SU-DHL-6 (cell line): Measurements from ENCODE around the gene FAM124B.

Experiments used
- H2AFZ ChIP-seq: fragments of 200-600 bp; sonication (generic); 2 replicates; pipeline ENCODE4 v1.6.1; 2014; ENCODE audit warnings: low read depth, mild to moderate bottlenecking, moderate library complexity, mixed read lengths, antibody characterized with exemption, low read length; ENCODE audit not compliant: severe bottlenecking
- H3F3A ChIP-seq: fragments of 200-600 bp; shearing (Covaris generic); 2 replicates; pipeline ENCODE4 v1.6.0; 2016; ENCODE audit warnings: antibody characterized with exemption, mild to moderate bottlenecking; ENCODE audit not compliant: insufficient read depth
- H3K27ac ChIP-seq: fragments of 200-600 bp; sonication (generic); 2 replicates; pipeline ENCODE4 v1.5.1; 2016; ENCODE audit warnings: low read depth, mild to moderate bottlenecking, low read length, moderate library complexity, mixed read lengths
- H3K27me3 ChIP-seq: fragments of 200-600 bp; sonication (generic), shearing (Covaris generic); 2 replicates; pipeline ENCODE4 v1.6.0; 2014; ENCODE audit warnings: mild to moderate bottlenecking, low read length
- H3K36me3 ChIP-seq: fragments of 200-600 bp; sonication (generic); 2 replicates; pipeline ENCODE4 v1.6.1; 2014; ENCODE audit warnings: mild to moderate bottlenecking, low read length, mixed read lengths
- H3K4me2 ChIP-seq: fragments of 300-600, 200-600 bp; shearing (Covaris generic), sonication (generic); 2 replicates; pipeline ENCODE4 v1.6.0; 2014; ENCODE audit warnings: low read length, low read depth, mild to moderate bottlenecking; ENCODE audit not compliant: poor library complexity, severe bottlenecking
- H3K4me3 ChIP-seq: fragments of 200-600 bp; sonication (generic); 2 replicates; pipeline ENCODE4 v1.5.1; 2014; ENCODE audit warnings: antibody characterized with exemption, low read length, mild to moderate bottlenecking, mixed read lengths; ENCODE audit not compliant: insufficient read depth, poor library complexity, severe bottlenecking
- H3K79me2 ChIP-seq: fragments of 200-600 bp; sonication (generic); 2 replicates; pipeline ENCODE4 v1.6.1; 2014; ENCODE audit warnings: mild to moderate bottlenecking, low read length, moderate library complexity; ENCODE audit not compliant: insufficient read depth
- H3K9ac ChIP-seq: fragments of 200-600 bp; sonication (generic); 2 replicates; pipeline ENCODE4 v1.7.0; 2014; ENCODE audit warnings: mild to moderate bottlenecking, low read length
- H3K9me2 ChIP-seq: fragments of 200-600 bp; sonication (generic); replicated peaks from 2 replicates; pipeline ENCODE4 v1.6.1; 2014; ENCODE audit warnings: low read length; ENCODE audit not compliant: insufficient read depth
- H3K9me3 ChIP-seq: fragments of 200-600 bp; sonication (generic); 2 replicates; pipeline ENCODE4 v1.6.1; 2014; ENCODE audit warnings: low read length, mixed read lengths; ENCODE audit not compliant: insufficient read depth
- H4K20me1 ChIP-seq: fragments of 200-600 bp; sonication (generic); 2 replicates; pipeline ENCODE4 v1.6.1; 2014; ENCODE audit warnings: low read depth, mild to moderate bottlenecking, antibody characterized with exemption, low read length, moderate library complexity, mixed read lengths
- CTCF ChIP-seq: fragments of 200-600 bp; sonication (generic); IDR thresholded peaks from one replicate; pipeline ENCODE4 v1.5.1; 2017; ENCODE audit warnings: antibody characterized with exemption, mild to moderate bottlenecking, low read length, moderate library complexity; ENCODE audit not compliant: insufficient read depth, poor library complexity, severe bottlenecking
- EZH2phosphoT487 ChIP-seq: fragments of 200-600 bp; sonication (generic), shearing (Covaris generic); conservative IDR thresholded peaks from 2 replicates; pipeline ENCODE4 v1.6.1; 2018; ENCODE audit warnings: mild to moderate bottlenecking, antibody characterized with exemption, low read length, moderate library complexity, mixed read lengths

Gene FAM124B

DNA sequence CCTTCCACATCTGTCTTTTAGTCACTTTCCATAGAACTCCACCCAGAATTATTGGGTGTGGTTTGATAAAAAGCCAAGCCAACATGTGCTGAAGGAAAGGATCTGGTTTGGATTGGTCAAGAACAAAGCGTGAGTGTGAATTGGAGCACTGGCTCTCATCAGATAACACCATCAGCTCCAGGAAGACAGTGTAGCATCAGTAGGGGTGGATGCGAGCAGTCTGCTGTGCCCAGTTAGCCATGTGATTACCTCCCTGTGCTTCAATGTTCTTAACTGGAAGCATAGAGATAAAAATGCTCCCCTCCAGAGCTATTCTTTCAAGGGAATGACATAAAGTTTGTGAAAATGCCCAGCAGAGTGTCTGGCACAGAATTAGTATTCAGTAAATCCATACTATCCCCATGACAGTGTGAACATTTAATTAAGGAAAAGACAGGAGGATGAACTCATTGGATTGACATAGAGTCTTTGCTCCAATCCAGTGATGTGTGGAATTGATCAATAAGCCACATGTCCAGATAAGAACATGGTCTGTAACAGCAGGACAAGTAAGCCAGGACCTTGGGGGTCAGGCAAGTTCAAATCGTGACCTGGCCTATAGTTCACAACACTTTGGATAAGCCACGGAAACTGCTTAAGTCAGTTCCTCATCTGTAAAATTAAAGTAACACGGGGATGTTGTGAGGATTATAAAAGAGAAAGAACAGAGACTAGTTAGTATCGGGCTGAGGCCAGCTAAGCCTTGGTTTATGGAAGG is 68.0 kb downstream of the FAM124B start:
- no peak overlapping the region for H3K4me3 ChIP-seq
- H3K9me3 ChIP-seq, result no peaks in the 10 kb centered on the region
- H3K9ac ChIP-seq, result no peak overlapping the region
- H3K27ac ChIP-seq, result no peak overlapping the region
- no peaks in the 10 kb centered on the region for H3K9me2 ChIP-seq
- no peaks in the 10 kb centered on the region for H3K27me3 ChIP-seq
- no peak overlapping the region for H3K4me2 ChIP-seq
- no peaks in the 10 kb centered on the region for H3K36me3 ChIP-seq
- no peaks in the 10 kb centered on the region for H3F3A ChIP-seq
- no peaks in the 10 kb centered on the region for H4K20me1 ChIP-seq
- no peaks in the 10 kb centered on the region for H3K79me2 ChIP-seq
- TF ChIP-seq CTCF (no peak), EZH2phosphoT487 (no peak)
- no peak overlapping the region for H2AFZ ChIP-seq

DNA sequence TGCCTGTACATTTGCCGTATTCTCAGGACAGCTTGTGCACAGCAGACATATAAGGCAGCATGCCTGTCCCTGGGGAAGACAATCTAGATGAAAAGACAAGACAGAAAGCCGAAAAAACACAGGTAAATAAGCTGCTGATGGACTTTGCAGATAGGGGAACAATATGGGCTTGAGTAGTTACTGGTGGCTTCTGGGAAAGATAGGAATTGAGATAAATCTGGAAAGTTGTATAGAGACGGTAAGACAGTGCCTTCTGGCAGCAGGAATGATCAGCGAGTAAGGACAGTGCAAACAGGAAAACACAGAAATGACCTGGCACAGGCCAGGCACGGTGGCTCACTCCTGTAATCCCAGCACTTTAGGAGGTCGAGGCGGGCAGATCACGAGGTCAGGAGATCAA is 70.2 kb downstream of the FAM124B start:
- Histone ChIP-seq H3K36me3 (no peaks in the 10 kb centered on the region), H3K4me3 (no peak overlapping the region), H4K20me1 (no peaks in the 10 kb centered on the region), H3K27ac (no peak overlapping the region), H3K4me2 (no peak overlapping the region), H2AFZ (no peak overlapping the region), H3K9ac (no peak overlapping the region), H3K79me2 (no peaks in the 10 kb centered on the region), H3K9me2 (no peaks in the 10 kb centered on the region), H3K9me3 (no peaks in the 10 kb centered on the region), H3K27me3 (peaks cover 3% of the 10 kb centered on the region; the same call in 1 of the 2 replicates), H3F3A (no peaks in the 10 kb centered on the region)
- TF ChIP-seq CTCF, result no peak
- TF ChIP-seq EZH2phosphoT487, result no peak

DNA sequence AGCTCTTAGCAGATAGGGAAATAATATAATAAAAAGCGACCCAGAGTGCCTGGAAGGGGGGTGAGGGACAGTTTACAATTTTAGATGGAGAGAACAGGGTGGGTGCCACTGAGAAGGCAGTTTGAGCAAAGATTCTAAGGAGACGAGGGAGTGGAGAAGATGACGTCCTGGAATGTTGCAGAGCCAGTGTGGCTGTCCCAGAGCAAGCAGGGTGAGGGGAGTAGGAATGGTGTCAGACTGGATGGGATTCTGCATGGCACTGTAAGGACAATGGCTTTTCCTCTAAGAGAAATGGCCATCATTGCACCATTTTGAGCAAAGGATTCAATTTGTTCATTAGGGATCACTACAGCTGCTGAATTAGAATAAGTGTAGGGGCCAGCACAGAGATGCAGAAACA is 73.1 kb downstream of the FAM124B start:
- Histone ChIP-seq H3K9me2 (no peaks in the 10 kb centered on the region), H4K20me1 (no peaks in the 10 kb centered on the region), H3K36me3 (no peaks in the 10 kb centered on the region), H3K27ac (no peak overlapping the region), H2AFZ (no peak overlapping the region), H3K9me3 (no peaks in the 10 kb centered on the region), H3K9ac (no peak overlapping the region), H3K4me2 (no peak overlapping the region), H3K79me2 (no peaks in the 10 kb centered on the region), H3K27me3 (peaks cover 6% of the 10 kb centered on the region; the same call in 1 of the 2 replicates), H3F3A (no peaks in the 10 kb centered on the region), H3K4me3 (no peak overlapping the region)
- TF ChIP-seq CTCF (no peak), EZH2phosphoT487 (no peak)
